Chondrocyte (in vitro differentiated cells): ENCODE data around the gene LYPLA2. TPM values are rescaled to one million over a fixed set of nuclear protein-coding genes. Genes with fewer than 3 reads are reported as not detected.
"Not testable (repeated sequence)": the region's sequence is repeated elsewhere in the genome, so short reads cannot be mapped to it uniquely, and the experiment has no call there.

Source experiments
- DNase-seq: peaks from one replicate; pipeline ENCODE4 v3.0.0; 2021; ENCODE audit warnings: mixed read lengths, low spot score
- H3K27ac Mint-ChIP-seq: one replicate; pipeline ENCODE4 v1.8.0; 2021; ENCODE audit warnings: mild to moderate bottlenecking, moderate library complexity, mixed read lengths; ENCODE audit not compliant: unreplicated experiment
- H3K27me3 Mint-ChIP-seq: 2 replicates; pipeline ENCODE4 v1.8.0; 2021; ENCODE audit warnings: low read depth, mixed read lengths
- H3K36me3 Mint-ChIP-seq: 2 replicates; pipeline ENCODE4 v1.8.0; 2021; ENCODE audit warnings: low read depth, mixed read lengths
- H3K4me1 Mint-ChIP-seq: 2 replicates; pipeline ENCODE4 v1.8.0; 2021; ENCODE audit warnings: low read depth, mild to moderate bottlenecking, mixed read lengths
- H3K4me3 Mint-ChIP-seq: one replicate; pipeline ENCODE4 v1.8.0; 2021; ENCODE audit warnings: mild to moderate bottlenecking, moderate library complexity, mixed read lengths; ENCODE audit not compliant: unreplicated experiment
- H3K9me3 Mint-ChIP-seq: 2 replicates; pipeline ENCODE4 v1.8.0; 2021; ENCODE audit warnings: low read depth, mixed read lengths
- total RNA-seq: library from RNA; stranded (reverse); gene quantifications from 3 replicates; pipeline ENCODE4 v1.2.1, GENCODE V29; 2021
- TF ChIP-seq, protein P1 (sequence below): fragments of 200-600 bp; sonication (generic); IDR thresholded peaks from 2 replicates; pipeline ENCODE4 v1.5.0; 2021; ENCODE audit warnings: antibody characterized with exemption, mild to moderate bottlenecking, moderate library complexity

The LYPLA2 gene
- total RNA-seq, 1 donor from 2014 or later = 40.4 TPM

DNA sequence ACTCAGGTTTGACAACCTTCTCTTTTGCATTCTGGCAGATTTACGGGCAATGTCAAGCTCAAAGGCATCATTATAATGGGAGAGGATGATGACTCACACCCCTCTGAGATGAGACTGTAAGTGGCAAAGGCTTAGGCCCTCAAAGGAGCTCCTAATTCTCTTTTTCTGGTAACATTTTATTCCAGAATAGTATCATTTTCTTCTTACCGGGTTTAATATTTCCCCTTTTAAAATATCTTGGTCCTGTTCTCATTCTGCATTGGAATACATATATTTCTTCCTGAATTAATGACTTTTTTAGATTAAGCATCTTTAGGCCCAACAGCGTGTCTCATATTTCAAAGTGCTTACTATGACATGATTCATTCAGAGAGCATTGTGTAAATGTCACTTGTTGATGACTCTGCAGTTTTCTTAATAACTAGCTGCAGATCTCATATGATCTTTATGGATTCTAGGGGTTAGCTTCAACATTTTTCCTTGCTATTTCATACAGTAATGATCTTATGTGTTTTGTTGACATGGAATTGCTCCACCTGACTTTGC lies 11.0 kb upstream of the LYPLA2 start:
- peak overlapping the region; percentile 46 for H3K27ac Mint-ChIP-seq
- peaks cover 26% of the 10 kb centered on the region for H3K4me1 Mint-ChIP-seq
- DNase-seq = no peak
- H3K4me3 Mint-ChIP-seq = peak overlapping the region; percentile 87
- TF ChIP-seq, protein P1, sequence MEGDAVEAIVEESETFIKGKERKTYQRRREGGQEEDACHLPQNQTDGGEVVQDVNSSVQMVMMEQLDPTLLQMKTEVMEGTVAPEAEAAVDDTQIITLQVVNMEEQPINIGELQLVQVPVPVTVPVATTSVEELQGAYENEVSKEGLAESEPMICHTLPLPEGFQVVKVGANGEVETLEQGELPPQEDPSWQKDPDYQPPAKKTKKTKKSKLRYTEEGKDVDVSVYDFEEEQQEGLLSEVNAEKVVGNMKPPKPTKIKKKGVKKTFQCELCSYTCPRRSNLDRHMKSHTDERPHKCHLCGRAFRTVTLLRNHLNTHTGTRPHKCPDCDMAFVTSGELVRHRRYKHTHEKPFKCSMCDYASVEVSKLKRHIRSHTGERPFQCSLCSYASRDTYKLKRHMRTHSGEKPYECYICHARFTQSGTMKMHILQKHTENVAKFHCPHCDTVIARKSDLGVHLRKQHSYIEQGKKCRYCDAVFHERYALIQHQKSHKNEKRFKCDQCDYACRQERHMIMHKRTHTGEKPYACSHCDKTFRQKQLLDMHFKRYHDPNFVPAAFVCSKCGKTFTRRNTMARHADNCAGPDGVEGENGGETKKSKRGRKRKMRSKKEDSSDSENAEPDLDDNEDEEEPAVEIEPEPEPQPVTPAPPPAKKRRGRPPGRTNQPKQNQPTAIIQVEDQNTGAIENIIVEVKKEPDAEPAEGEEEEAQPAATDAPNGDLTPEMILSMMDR = no peak
- no peaks in the 10 kb centered on the region for H3K9me3 Mint-ChIP-seq
- H3K27me3 Mint-ChIP-seq = no peaks in the 10 kb centered on the region
- peaks cover 5% of the 10 kb centered on the region for H3K36me3 Mint-ChIP-seq

- not testable (repeated sequence) for H3K27ac Mint-ChIP-seq, H3K4me3 Mint-ChIP-seq, H3K9me3 Mint-ChIP-seq, H3K27me3 Mint-ChIP-seq, DNase-seq
- peaks cover 18% of the 10 kb centered on the region for H3K4me1 Mint-ChIP-seq
- H3K36me3 Mint-ChIP-seq = peaks cover 25% of the 10 kb centered on the region
Measured at GRCh38 chr1:23783141-23783540, 7.8 kb upstream of the LYPLA2 start.

- Mint-ChIP-seq H3K4me3 (no peak overlapping the region), H3K9me3 (no peaks in the 10 kb centered on the region), H3K4me1 (peaks cover 18% of the 10 kb centered on the region), H3K27me3 (no peaks in the 10 kb centered on the region), H3K36me3 (peaks cover 26% of the 10 kb centered on the region), H3K27ac (no peak overlapping the region)
- TF ChIP-seq, protein P1 = no peak
- no peak for DNase-seq
Measured at GRCh38 chr1:23784846-23785245, 6.1 kb upstream of the LYPLA2 start.

- Mint-ChIP-seq H3K27me3 (no peaks in the 10 kb centered on the region), H3K27ac (no peak overlapping the region), H3K4me3 (no peak overlapping the region), H3K36me3 (peaks cover 22% of the 10 kb centered on the region), H3K9me3 (no peaks in the 10 kb centered on the region), H3K4me1 (peaks cover 37% of the 10 kb centered on the region)
- TF ChIP-seq, protein P1 = no peak
- no peak for DNase-seq
Measured at GRCh38 chr1:23787701-23788100, 3.2 kb upstream of the LYPLA2 start.

DNA sequence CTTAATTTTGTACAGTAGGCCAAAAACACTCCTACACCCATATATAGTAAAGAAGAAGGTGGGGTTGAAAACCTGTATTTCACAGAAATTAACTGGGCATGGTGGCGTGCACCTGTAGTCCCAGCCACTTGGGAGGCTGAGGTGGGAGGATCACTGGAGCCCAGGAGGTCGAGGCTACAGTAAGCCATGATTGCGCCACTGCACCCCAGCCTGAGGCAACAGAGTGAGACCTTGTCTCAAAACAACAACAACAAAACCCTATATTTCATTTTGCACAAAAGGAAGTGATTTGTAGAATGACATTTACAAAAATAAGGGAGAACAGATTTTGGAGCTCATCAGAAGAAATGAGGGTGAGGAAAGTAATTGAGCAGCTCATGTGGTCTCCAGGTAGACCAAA lies 2.2 kb upstream of the LYPLA2 start:
- H3K9me3 Mint-ChIP-seq = no peaks in the 10 kb centered on the region
- H3K4me3 Mint-ChIP-seq = no peak overlapping the region
- DNase-seq = no peak
- H3K27me3 Mint-ChIP-seq = no peaks in the 10 kb centered on the region
- H3K36me3 Mint-ChIP-seq = peaks cover 22% of the 10 kb centered on the region
- H3K4me1 Mint-ChIP-seq = peaks cover 37% of the 10 kb centered on the region
- TF ChIP-seq, protein P1 = no peak
- peak overlapping the region; percentile 97 for H3K27ac Mint-ChIP-seq

DNA sequence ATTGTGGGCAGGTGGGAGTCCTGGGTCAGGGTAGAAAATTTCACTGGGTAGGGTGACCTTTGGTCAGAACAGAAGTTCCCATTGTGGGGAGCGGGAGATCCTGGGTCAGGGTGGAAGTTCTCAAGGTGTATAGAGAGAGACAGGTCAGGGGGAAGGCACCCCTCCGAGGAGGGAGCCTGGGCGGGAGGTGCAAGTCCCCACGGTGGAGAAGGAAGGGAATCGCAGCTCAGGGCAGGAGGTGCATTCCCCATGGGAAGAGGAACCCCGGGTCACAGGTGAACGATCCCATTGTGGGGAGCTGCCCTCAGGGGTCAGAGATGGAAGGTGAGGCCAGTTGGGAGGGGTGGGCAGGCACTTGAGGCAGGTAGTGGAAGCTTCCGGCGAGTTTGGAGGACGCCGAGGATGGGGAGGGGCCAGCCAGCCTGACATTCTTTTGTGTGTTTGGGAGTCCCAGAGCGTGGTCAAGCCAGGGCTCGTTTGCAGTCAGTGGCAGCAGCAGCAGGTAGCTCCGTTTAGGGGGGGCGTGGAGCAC lies 637 bp downstream of the LYPLA2 start:
- peak overlapping the region; percentile 99 for H3K4me3 Mint-ChIP-seq
- no peaks in the 10 kb centered on the region for H3K27me3 Mint-ChIP-seq
- peak overlapping the region; percentile 97 for H3K27ac Mint-ChIP-seq
- H3K4me1 Mint-ChIP-seq = peaks cover 37% of the 10 kb centered on the region
- TF ChIP-seq, protein P1 = no peak
- no peaks in the 10 kb centered on the region for H3K9me3 Mint-ChIP-seq
- peaks cover 13% of the 10 kb centered on the region for H3K36me3 Mint-ChIP-seq
- no peak for DNase-seq
